Cerebellar cortex (tissue), 1 donor: ENCODE data around the gene VSIR.

Source experiments
- DNase-seq: peaks from one replicate; pipeline ENCODE4 v3.0.0-alpha.2; 2015; ENCODE audit warnings: low spot score

The VSIR gene

GRCh38 chr10:71782221-71782916 lies 9.0 kb upstream of the VSIR start:
- DNase-seq: no peak

GRCh38 chr10:71780719-71781118 lies 7.4 kb upstream of the VSIR start:
- no peak for DNase-seq

GRCh38 chr10:71780156-71780555 lies 6.8 kb upstream of the VSIR start:
- no peak for DNase-seq

GRCh38 chr10:71779641-71780040 lies 6.3 kb upstream of the VSIR start:
- DNase-seq: no peak

- no peak for DNase-seq
Observed at GRCh38 chr10:71778071-71778825, 4.9 kb upstream of the VSIR start.

- DNase-seq: no peak
Observed at GRCh38 chr10:71777213-71777985, 4.1 kb upstream of the VSIR start.

GRCh38 chr10:71776481-71776925 lies 3.2 kb upstream of the VSIR start:
- DNase-seq: no peak

- DNase-seq: no peak
Observed at GRCh38 chr10:71774916-71775702, 1.8 kb upstream of the VSIR start.

- DNase-seq: no peak
Observed at GRCh38 chr10:71772832-71773220, 494 bp downstream of the VSIR start.

- DNase-seq: no peak
Observed at GRCh38 chr10:71771821-71772617, 1.3 kb downstream of the VSIR start.

GRCh38 chr10:71771204-71771603 lies 2.1 kb downstream of the VSIR start:
- no peak for DNase-seq

GRCh38 chr10:71770789-71771188 lies 2.5 kb downstream of the VSIR start:
- no peak for DNase-seq

GRCh38 chr10:71770255-71770654 lies 3.1 kb downstream of the VSIR start:
- DNase-seq: no peak

GRCh38 chr10:71769279-71769823 lies 4.0 kb downstream of the VSIR start:
- DNase-seq: no peak

- no peak for DNase-seq
Observed at GRCh38 chr10:71767420-71768035, 5.8 kb downstream of the VSIR start.

GRCh38 chr10:71766717-71767419 lies 6.5 kb downstream of the VSIR start:
- no peak for DNase-seq

GRCh38 chr10:71765906-71766716 lies 7.2 kb downstream of the VSIR start:
- DNase-seq: no peak

- no peak for DNase-seq
Observed at GRCh38 chr10:71765176-71765904, 8.0 kb downstream of the VSIR start.
